Fibroblast of pulmonary artery (primary cell): Measurements from ENCODE around the gene SPEG.

Experiments
- DNase-seq: peaks from one replicate; pipeline ENCODE4 v3.0.0-alpha.2; 2010; ENCODE audit warnings: low read depth
- H3K4me3 ChIP-seq: replicated peaks from 2 replicates; pipeline ENCODE4 v1.5.1; 2011; ENCODE audit warnings: low read depth, mild to moderate bottlenecking, control low read depth, low read length, moderate library complexity
- CTCF ChIP-seq: IDR thresholded peaks from 2 replicates; pipeline ENCODE4 v1.5.1; 2011; ENCODE audit warnings: mild to moderate bottlenecking, control low read depth, low read length, inconsistent platforms; ENCODE audit errors: missing control alignments

SPEG gene

GRCh38 chr2:219519526-219519916 is 84.9 kb downstream of the SPEG start:
- TF ChIP-seq CTCF: no peak

GRCh38 chr2:219520079-219520478 is 85.4 kb downstream of the SPEG start:
- no peak for TF ChIP-seq CTCF
- no peak overlapping the region for H3K4me3 ChIP-seq
- no peak for DNase-seq

More at GRCh38 chr2:219519526-219519916, 84.9 kb downstream of the SPEG start:
- no peak for DNase-seq
- no peak overlapping the region for H3K4me3 ChIP-seq

GRCh38 chr2:219521066-219521880 is 86.6 kb downstream of the SPEG start:
- TF ChIP-seq CTCF: peak; percentile 88
- DNase-seq: peak; percentile 37
- no peak overlapping the region for H3K4me3 ChIP-seq

GRCh38 chr2:219522111-219523030 is 87.7 kb downstream of the SPEG start:
- DNase-seq: peak; percentile 46
- no peak for TF ChIP-seq CTCF
- H3K4me3 ChIP-seq: no peak overlapping the region

GRCh38 chr2:219523031-219523671 is 88.5 kb downstream of the SPEG start:
- DNase-seq: no peak
- H3K4me3 ChIP-seq: no peak overlapping the region
- TF ChIP-seq CTCF: no peak

GRCh38 chr2:219524817-219525216 is 90.2 kb downstream of the SPEG start:
- H3K4me3 ChIP-seq: no peak overlapping the region
- no peak for DNase-seq
- TF ChIP-seq CTCF: no peak
